ENCODE results near the gene GALNTL6. TPM values are rescaled to one million over a fixed set of nuclear protein-coding genes. Genes with fewer than 3 reads are reported as not detected.
A peak's percentile ranks its signal among the peaks of the same experiment; 100 is the strongest.

Gene GALNTL6
- polyA plus RNA-seq, 1 experiment: not detected

GRCh38 chr4:172995161-172995560 is 1182.0 kb downstream of the GALNTL6 start:
- no peaks in the 10 kb centered on the region for H3K9me3 ChIP-seq (ENCODE audit: control insufficient read depth, insufficient read depth, low read length)
- H3K27ac ChIP-seq (ENCODE audit: low read depth, low read length): no peak overlapping the region
- H3K27me3 ChIP-seq (ENCODE audit: control insufficient read depth, insufficient read depth, low read length): no peaks in the 10 kb centered on the region
- no peak overlapping the region for H3K4me3 ChIP-seq (ENCODE audit: low read depth, low read length)
- ChIA-PET CTCF (interaction anchor here (1.0 to 1.4 kb wide), 3 partner anchors 18 to 306 kb away, joined by 3 to 7 read pairs (median 3); no protein-coding TSS in a partner anchor), POLR2A (no interaction called here)
- TF ChIP-seq CTCF (IDR thresholded peaks at IDR 0.05; ENCODE audit: low read depth, low read length): no peak
- no peak for DNase-seq (ENCODE audit: low read depth, low spot score)

- DNase-seq (ENCODE audit: low read depth, low spot score): no peak
- ChIA-PET POLR2A (no interaction called here), CTCF (interaction anchor here (0.7 to 1.4 kb wide), 4 partner anchors 18 to 306 kb away, joined by 3 to 7 read pairs (median 4); no protein-coding TSS in a partner anchor)
These were observed 1182.5 kb downstream of the GALNTL6 start for GRCh38 chr4:172995704-172996103.

GRCh38 chr4:172996571-172997216 is 1183.5 kb downstream of the GALNTL6 start:
- TF ChIP-seq CTCF (IDR thresholded peaks at IDR 0.05; ENCODE audit: low read depth, low read length): no peak

More at GRCh38 chr4:172995704-172996103, 1182.5 kb downstream of the GALNTL6 start:
- Histone ChIP-seq H3K27ac (ENCODE audit: low read depth, low read length) (no peak overlapping the region), H3K9me3 (ENCODE audit: control insufficient read depth, insufficient read depth, low read length) (no peaks in the 10 kb centered on the region), H3K4me3 (ENCODE audit: low read depth, low read length) (no peak overlapping the region), H3K27me3 (ENCODE audit: control insufficient read depth, insufficient read depth, low read length) (no peaks in the 10 kb centered on the region)
- TF ChIP-seq CTCF (IDR thresholded peaks at IDR 0.05; ENCODE audit: low read depth, low read length): no peak

GRCh38 chr4:172997217-172997609 is 1184.0 kb downstream of the GALNTL6 start:
- ChIA-PET POLR2A (interaction anchor here (1.0 kb wide), 1 partner anchor 15 kb away, joined by 3 read pairs; no protein-coding TSS in a partner anchor), CTCF (interaction anchor here (1.0 to 3.5 kb wide), 2 partner anchors 16 to 26 kb away, joined by 4 to 30 read pairs; no protein-coding TSS in a partner anchor)
- Histone ChIP-seq H3K27me3 (ENCODE audit: control insufficient read depth, insufficient read depth, low read length) (no peaks in the 10 kb centered on the region), H3K4me3 (ENCODE audit: low read depth, low read length) (no peak overlapping the region), H3K27ac (ENCODE audit: low read depth, low read length) (no peak overlapping the region), H3K9me3 (ENCODE audit: control insufficient read depth, insufficient read depth, low read length) (no peaks in the 10 kb centered on the region)
- TF ChIP-seq CTCF (IDR thresholded peaks at IDR 0.05; ENCODE audit: low read depth, low read length): no peak
- no peak for DNase-seq (ENCODE audit: low read depth, low spot score)

More at GRCh38 chr4:172996571-172997216, 1183.5 kb downstream of the GALNTL6 start:
- Histone ChIP-seq H3K9me3 (ENCODE audit: control insufficient read depth, insufficient read depth, low read length) (no peaks in the 10 kb centered on the region), H3K27ac (ENCODE audit: low read depth, low read length) (peak overlapping the region; percentile 78), H3K4me3 (ENCODE audit: low read depth, low read length) (no peak overlapping the region), H3K27me3 (ENCODE audit: control insufficient read depth, insufficient read depth, low read length) (no peaks in the 10 kb centered on the region)
- ChIA-PET POLR2A (interaction anchor here (1.0 kb wide), 1 partner anchor 15 kb away, joined by 3 read pairs; no protein-coding TSS in a partner anchor), CTCF (interaction anchor here (0.6 to 3.5 kb wide), 4 partner anchors 17 to 305 kb away, joined by 3 to 30 read pairs (median 6); no protein-coding TSS in a partner anchor)
- DNase-seq (ENCODE audit: low read depth, low spot score): no peak

GRCh38 chr4:172997856-172998255 is 1184.7 kb downstream of the GALNTL6 start:
- DNase-seq (ENCODE audit: low read depth, low spot score): no peak
- Histone ChIP-seq H3K27me3 (ENCODE audit: control insufficient read depth, insufficient read depth, low read length) (no peaks in the 10 kb centered on the region), H3K9me3 (ENCODE audit: control insufficient read depth, insufficient read depth, low read length) (no peaks in the 10 kb centered on the region), H3K4me3 (ENCODE audit: low read depth, low read length) (no peak overlapping the region), H3K27ac (ENCODE audit: low read depth, low read length) (no peak overlapping the region)
- TF ChIP-seq CTCF (IDR thresholded peaks at IDR 0.05; ENCODE audit: low read depth, low read length): no peak
- POLR2A ChIA-PET: no interaction called here
- CTCF ChIA-PET: interaction anchor here (1.0 to 3.5 kb wide), 2 partner anchors 15 to 25 kb away, joined by 4 to 30 read pairs; no protein-coding TSS in a partner anchor
